GM12878 (cell line): Measurements from ENCODE around the gene LSM7. TPM values are rescaled to one million over a fixed set of nuclear protein-coding genes. Genes with fewer than 3 reads are reported as not detected.

Experiments used
- ATAC-seq: fragments of 200-7000 bp; cut with Tn5 transposase; 3 replicates; pipeline ENCODE4 v1.9.1; 2020; ENCODE audit warnings: mild to moderate bottlenecking, moderate library complexity
- BruUV-seq: library from RNA; stranded (reverse); fragments of 400-500 nt; replicated peaks from 2 replicates; lab custom pipeline; 2021; lab: Mats Ljungman, UMichigan
- CTCF ChIA-PET: fragments of 300-600 bp; sonication (Branson Sonifier 250); formaldehyde crosslinking; extraction: SDS; loops from one replicate; lab custom pipeline; 2021; ENCODE audit warnings: inconsistent platforms; lab: Yijun Ruan, JAX
- POLR2A ChIA-PET: fragments of 350-600 bp; formaldehyde crosslinking; extraction: SDS; loops from one replicate; lab custom pipeline; 2021; ENCODE audit warnings: inconsistent platforms; lab: Charles Lee
- RAD21 ChIA-PET: fragments of 300-600 bp; sonication (Branson Sonifier 250); formaldehyde crosslinking; loops from one replicate; lab custom pipeline; 2023; ENCODE audit warnings: antibody characterized with exemption; ENCODE audit not compliant: unreplicated experiment; lab: Charles Lee
- SMC1A ChIA-PET: fragments of 300-600 bp; sonication (Branson Sonifier 250); formaldehyde crosslinking; loops from one replicate; lab custom pipeline; 2023; ENCODE audit not compliant: unreplicated experiment, uncharacterized antibody; lab: Charles Lee
- DNase-seq: peaks from one replicate; pipeline ENCODE4 v3.0.0-alpha.2; 2011; ENCODE audit warnings: low read depth, low spot score
- FAIRE-seq: peaks from 3 replicates; lab custom pipeline; 2011; peaks lifted over from hg19 to GRCh38; lab: Jason Lieb, UNC
- H2AFZ ChIP-seq: 2 replicates; pipeline ENCODE4 v1.6.0; 2011; ENCODE audit warnings: low read depth, low read length, control low read depth; ENCODE audit not compliant: control insufficient read depth
- H3K27ac ChIP-seq: 2 replicates; pipeline ENCODE4 v1.5.1; 2011; ENCODE audit warnings: control low read depth; ENCODE audit not compliant: control insufficient read depth, insufficient read depth
- H3K27me3 ChIP-seq, 2 experiments: replicated peaks in 1 of 2; 2 replicates each; pipeline versions ENCODE4 v1.6.0 to v1.6.1; 2011; ENCODE audit warnings: low read length in 1 of 2; ENCODE audit not compliant: control insufficient read depth in 2 of 2, insufficient read depth in 2 of 2
- H3K36me3 ChIP-seq, 2 experiments: 2 replicates each; pipeline ENCODE4 v1.5.1; 2011; ENCODE audit warnings: low read length in 1 of 2; ENCODE audit not compliant: control insufficient read depth in 2 of 2, insufficient read depth in 2 of 2
- H3K4me1 ChIP-seq: 2 replicates; pipeline ENCODE4 v1.6.1; 2011; ENCODE audit warnings: mild to moderate bottlenecking, low read length, moderate library complexity, mixed read lengths; ENCODE audit not compliant: control insufficient read depth, insufficient read depth
- H3K4me2 ChIP-seq: 2 replicates; pipeline ENCODE4 v1.6.0; 2011; ENCODE audit warnings: control low read depth; ENCODE audit not compliant: control insufficient read depth, insufficient read depth
- H3K4me3 ChIP-seq: fragments of 200-600 bp; sonication (generic); 2 replicates; pipeline ENCODE4 v1.5.1; 2016
- H3K79me2 ChIP-seq: 2 replicates; pipeline ENCODE4 v1.6.0; 2011; ENCODE audit warnings: low read length; ENCODE audit not compliant: control insufficient read depth, insufficient read depth
- H3K9ac ChIP-seq: 2 replicates; pipeline ENCODE4 v1.8.0; 2011; ENCODE audit warnings: low read length, control low read depth, mixed read lengths; ENCODE audit not compliant: control insufficient read depth, insufficient read depth
- H3K9me3 ChIP-seq: replicated peaks from 3 replicates; pipeline ENCODE4 v1.5.1; 2011; ENCODE audit warnings: mild to moderate bottlenecking, low read length; ENCODE audit not compliant: control insufficient read depth, insufficient read depth
- H4K20me1 ChIP-seq: 2 replicates; pipeline ENCODE4 v1.6.0; 2011; ENCODE audit not compliant: control insufficient read depth, insufficient read depth
- BCL11A ChIP-seq: IDR thresholded peaks from 2 replicates; pipeline ENCODE4 v1.6.1; 2011; ENCODE audit warnings: low read depth, low read length
- BCL3 ChIP-seq: IDR thresholded peaks from 2 replicates; pipeline ENCODE4 v1.6.1; 2011; ENCODE audit warnings: borderline replicate concordance, low read depth, mild to moderate bottlenecking, moderate library complexity, low read length; ENCODE audit not compliant: insufficient read depth, poor library complexity, severe bottlenecking
- CUX1 ChIP-seq: IDR thresholded peaks from 2 replicates; pipeline ENCODE4 v1.6.1; 2012; ENCODE audit warnings: improper control_type of control experiment, low read depth, low read length; ENCODE audit not compliant: insufficient replicate concordance
- EED ChIP-seq: sonication (generic); IDR thresholded peaks from 2 replicates; pipeline ENCODE4 v1.6.1; 2016; ENCODE audit warnings: antibody characterized with exemption, low read depth
- HDAC6 ChIP-seq: fragments of 200-600 bp; sonication (generic); IDR thresholded peaks from one replicate; pipeline ENCODE4 v1.8.0; 2017; ENCODE audit warnings: antibody characterized with exemption; ENCODE audit not compliant: unreplicated experiment
- MEF2A ChIP-seq: IDR thresholded peaks from 2 replicates; pipeline ENCODE4 v1.6.1; 2011; ENCODE audit warnings: low read depth, mild to moderate bottlenecking, low read length, moderate library complexity; ENCODE audit not compliant: insufficient read depth
- MLLT1 ChIP-seq: fragments of 450-650 bp; IDR thresholded peaks from 2 replicates; pipeline ENCODE4 v1.6.1; 2016; ENCODE audit warnings: mild to moderate bottlenecking
- PBX3 ChIP-seq: IDR thresholded peaks from 2 replicates; pipeline ENCODE4 v1.6.1; 2011; ENCODE audit warnings: mild to moderate bottlenecking, low read depth, low read length, moderate library complexity; ENCODE audit not compliant: insufficient replicate concordance
- STAT1 ChIP-seq: fragments of 450-650 bp; conservative IDR thresholded peaks from 2 replicates; pipeline ENCODE4 v1.6.1; 2014; ENCODE audit warnings: antibody characterized with exemption, mild to moderate bottlenecking
- TAF1 ChIP-seq: IDR thresholded peaks from 2 replicates; pipeline ENCODE4 v1.6.1; 2011; ENCODE audit warnings: mild to moderate bottlenecking, low read depth, low read length, borderline replicate concordance
- ZNF384 ChIP-seq: IDR thresholded peaks from 2 replicates; pipeline ENCODE4 v1.6.1; 2012; ENCODE audit warnings: low read depth, mild to moderate bottlenecking, low read length, improper control_type of control experiment, borderline replicate concordance
- WGBS: methylation state at CpG from one replicate; pipeline ENCODE4 v1.1.6; 2016; ENCODE audit warnings: low lambda C conversion rate; ENCODE audit not compliant: insufficient replicate concordance, insufficient coverage; ENCODE audit errors: missing lambda C conversion rate; 5-methylcytosine and 5-hydroxymethylcytosine counted together
- in situ Hi-C: fragments of 300-500 bp; cut with MboI; formaldehyde crosslinking; loops from 9 replicates; pipeline ENCODE4 v1.14.3; 2018; ENCODE audit warnings: mixed read lengths
- intact Hi-C: fragments of 100-400 bp; cut with micrococcal nuclease; formaldehyde crosslinking; loops from one replicate; pipeline ENCODE4 v1.14.2; 2022; ENCODE audit not compliant: unreplicated experiment
- polyA plus RNA-seq, 11 experiments: library from polyadenylated mRNA; depleted of rRNA in 4 of 11; unstranded in 6 of 11; stranded (reverse) in 5 of 11; fragments of >200 nt; fragmentation: Nextera tagmentation in 4 of 11; fragmentation: Illumina TruSeq in 1 of 11; extraction: Ambion mirVana in 4 of 11; extraction: Trizol in 1 of 11; gene quantifications; 1 replicate in 1 of 11; 2 replicates in 10 of 11; pipeline versions ENCODE4 v1.2.1 to v1.2.3, GENCODE V29; 2011 to 2016; ENCODE audit warnings: inconsistent platforms in 2 of 11, missing spikeins in 2 of 11, low read depth in 1 of 11
- total RNA-seq, 4 experiments: library from RNA; depleted of rRNA in 3 of 4; stranded (reverse); fragments of >200 nt in 3 of 4; fragmentation: Illumina TruSeq in 1 of 4; extraction: Trizol in 1 of 4; gene quantifications; 2 replicates each; pipeline versions ENCODE4 v1.2.1 to v1.2.3, GENCODE V29; 2013 to 2021

LSM7 gene
- total and polyA plus RNA-seq, 10 of the 15 experiments (the other 5 are each of a cell fraction or from before 2014, with no cell fraction given): 24.4 to 424 (median 217) TPM

GRCh38 chr19:2360833-2361232 lies 32.4 kb upstream of the LSM7 start (continued):
- TF ChIP-seq BCL3 (no peak), TAF1 (no peak)
- TF ChIP-seq, all 136 proteins: peak for 0

- H3K9me3 ChIP-seq: no peaks in the 10 kb centered on the region; the same call in 2 of the 3 replicates
- ChIA-PET CTCF (no interaction called here), POLR2A (no interaction called here), SMC1A (no interaction called here), RAD21 (no interaction called here)
- no peaks in the 10 kb centered on the region for H4K20me1 ChIP-seq
- DNase-seq (no peak), ATAC-seq (no peak), FAIRE-seq (no peak)
- no peaks in the 10 kb centered on the region for H3K79me2 ChIP-seq
- BruUV-seq: no TSS peak
- H3K4me2 ChIP-seq: no peak within 1 kb of the TSS
- no peaks in the 10 kb centered on the region for H3K4me1 ChIP-seq
- no peak within 1 kb of the TSS for H3K9ac ChIP-seq
- no peaks in the 10 kb centered on the region for H3K36me3 ChIP-seq
- in situ Hi-C loops (no loop called here), intact Hi-C loops (no loop called here)
- no peak within 1 kb of the TSS for H3K27ac ChIP-seq
- no peak within 1 kb of the TSS for H3K4me3 ChIP-seq
- no peaks in the 10 kb centered on the region for H3K27me3 ChIP-seq
- WGBS: 49% methylated on average over 27 of the region's 44 CpGs
- no peak within 1 kb of the TSS for H2AFZ ChIP-seq
- TF ChIP-seq MLLT1 (no peak), MEF2A (no peak), HDAC6 (no peak), PBX3 (no peak), BCL11A (no peak), EED (no peak), STAT1 (no peak), ZNF384 (no peak), CUX1 (no peak)
Measured at GRCh38 chr19:2359992-2360685, 31.8 kb upstream of the LSM7 start, which contains the start of gene TMPRSS9. Gene TMPRSS9 (plus strand): TSS chr19:2360265. CDS start chr19:2389786, 29,521 bp downstream.
